DND-41 (cell line): ENCODE results near the gene RADIL.
A peak's percentile ranks its signal among the peaks of the same experiment; 100 is the strongest.

Source experiments
- ATAC-seq: fragments of 200-7000 bp; cut with Tn5 transposase; 3 replicates; pipeline ENCODE4 v1.9.1; 2021; ENCODE audit warnings: low read depth; ENCODE audit not compliant: insufficient read depth
- DNase-seq: peaks from one replicate; pipeline ENCODE4 v3.0.0-alpha.2; 2020
- H2AFZ ChIP-seq: 2 replicates; pipeline ENCODE4 v1.6.0; 2012; ENCODE audit warnings: low read depth, low read length
- H3K27ac ChIP-seq: 2 replicates; pipeline ENCODE4 v1.5.1; 2012; ENCODE audit warnings: low read length, inconsistent platforms
- H3K27me3 ChIP-seq: fragments of 200-600 bp; sonication (generic); 2 replicates; pipeline ENCODE4 v1.6.0; 2012; ENCODE audit warnings: low read length, mild to moderate bottlenecking, inconsistent platforms; ENCODE audit not compliant: insufficient read depth, poor library complexity
- H3K36me3 ChIP-seq: 2 replicates; pipeline ENCODE4 v1.5.1; 2012; ENCODE audit warnings: low read length, inconsistent platforms; ENCODE audit not compliant: insufficient read depth
- H3K4me1 ChIP-seq: 2 replicates; pipeline ENCODE4 v1.5.1; 2012; ENCODE audit warnings: mild to moderate bottlenecking, low read length; ENCODE audit not compliant: insufficient read depth
- H3K4me2 ChIP-seq: 2 replicates; pipeline ENCODE4 v1.6.0; 2012; ENCODE audit warnings: mild to moderate bottlenecking, moderate library complexity, low read length, inconsistent platforms; ENCODE audit not compliant: insufficient read depth
- H3K4me3 ChIP-seq, 2 experiments: fragments of 200-600 bp in 1 of 2; shearing (Covaris generic) in 1 of 2; 2 replicates each; pipeline ENCODE4 v1.5.1; 2012 to 2016; ENCODE audit warnings: inconsistent platforms in 2 of 2, low read length in 2 of 2, mild to moderate bottlenecking in 2 of 2, low read depth in 1 of 2, moderate library complexity in 1 of 2
- H3K79me2 ChIP-seq: 2 replicates; pipeline ENCODE4 v1.6.0; 2012; ENCODE audit warnings: low read length, inconsistent platforms; ENCODE audit not compliant: insufficient read depth
- H3K9ac ChIP-seq: 2 replicates; pipeline ENCODE4 v1.6.0; 2012; ENCODE audit warnings: low read depth, mild to moderate bottlenecking, inconsistent platforms, low read length, moderate library complexity
- H3K9me3 ChIP-seq: 2 replicates; pipeline ENCODE4 v1.5.1; 2012; ENCODE audit warnings: low read length, moderate library complexity, mild to moderate bottlenecking, inconsistent platforms; ENCODE audit not compliant: insufficient read depth, severe bottlenecking
- H4K20me1 ChIP-seq: 2 replicates; pipeline ENCODE4 v1.6.0; 2012; ENCODE audit warnings: low read length; ENCODE audit not compliant: insufficient read depth
- CTCF ChIP-seq: IDR thresholded peaks from 2 replicates; pipeline ENCODE4 v1.5.1; 2012; ENCODE audit warnings: borderline replicate concordance, low read length, moderate library complexity, mild to moderate bottlenecking; ENCODE audit not compliant: poor library complexity, severe bottlenecking; ENCODE audit errors: extremely low read depth
- EZH2 ChIP-seq: IDR thresholded peaks from 3 replicates; pipeline ENCODE4 v1.6.1; 2012; ENCODE audit warnings: borderline replicate concordance, low read depth, mild to moderate bottlenecking, moderate library complexity, low read length, inconsistent platforms; ENCODE audit not compliant: severe bottlenecking

RADIL gene

GRCh38 chr7:4851459-4852422 is 31.8 kb downstream of the RADIL start:
- Histone ChIP-seq H3K27ac (no peak overlapping the region), H3K27me3 (peaks cover 3% of the 10 kb centered on the region)

GRCh38 chr7:4850262-4850795 is 33.2 kb downstream of the RADIL start:
- DNase-seq (no peak), ATAC-seq (no peak)

More at GRCh38 chr7:4851459-4852422, 31.8 kb downstream of the RADIL start:
- Histone ChIP-seq H3K36me3 (no peaks in the 10 kb centered on the region), H2AFZ (no peak overlapping the region), H3K79me2 (no peaks in the 10 kb centered on the region), H4K20me1 (no peaks in the 10 kb centered on the region), H3K4me2 (no peak overlapping the region), H3K9ac (no peak overlapping the region), H3K4me1 (no peaks in the 10 kb centered on the region), H3K4me3 (no peak overlapping the region), H3K9me3 (peaks cover 7% of the 10 kb centered on the region)
- DNase-seq (no peak), ATAC-seq (no peak)
- TF ChIP-seq EZH2 (no peak), CTCF (no peak)

GRCh38 chr7:4849390-4849789 is 34.1 kb downstream of the RADIL start:
- H3K9ac ChIP-seq, result no peak overlapping the region
- no peak overlapping the region for H3K4me3 ChIP-seq
- H3K27ac ChIP-seq, result no peak overlapping the region
- no peak overlapping the region for H2AFZ ChIP-seq
- H3K4me2 ChIP-seq, result no peak overlapping the region
- no peaks in the 10 kb centered on the region for H4K20me1 ChIP-seq
- DNase-seq, result no peak
- 0 out of 3 replicates have a peak, but pooled peaks have one; percentile 37 for ATAC-seq
- H3K36me3 ChIP-seq, result no peaks in the 10 kb centered on the region
- H3K9me3 ChIP-seq, result peaks cover 7% of the 10 kb centered on the region
- peak; percentile 53 for TF ChIP-seq CTCF
- no peak for TF ChIP-seq EZH2
- no peaks in the 10 kb centered on the region for H3K4me1 ChIP-seq
- H3K27me3 ChIP-seq, result peaks cover 3% of the 10 kb centered on the region
- H3K79me2 ChIP-seq, result no peaks in the 10 kb centered on the region

More at GRCh38 chr7:4850262-4850795, 33.2 kb downstream of the RADIL start:
- no peak overlapping the region for H2AFZ ChIP-seq
- H3K9me3 ChIP-seq, result peaks cover 7% of the 10 kb centered on the region
- no peaks in the 10 kb centered on the region for H3K79me2 ChIP-seq
- no peaks in the 10 kb centered on the region for H3K36me3 ChIP-seq
- no peak overlapping the region for H3K4me2 ChIP-seq
- TF ChIP-seq CTCF, result no peak
- TF ChIP-seq EZH2, result no peak
- no peak overlapping the region for H3K27ac ChIP-seq
- H3K4me1 ChIP-seq, result no peaks in the 10 kb centered on the region
- H3K9ac ChIP-seq, result no peak overlapping the region
- H4K20me1 ChIP-seq, result no peaks in the 10 kb centered on the region
- no peak overlapping the region for H3K4me3 ChIP-seq
- H3K27me3 ChIP-seq, result peaks cover 3% of the 10 kb centered on the region
